K562 (cell line): ENCODE results near the gene OTULIN. TPM values are rescaled to one million over a fixed set of nuclear protein-coding genes. Genes with fewer than 3 reads are reported as not detected.

Source experiments
- ATAC-seq: fragments of 200-7000 bp; cut with Tn5 transposase; 3 replicates; pipeline ENCODE4 v1.9.1; 2020; ENCODE audit warnings: moderate library complexity
- BruUV-seq: library from RNA; stranded (reverse); fragments of 400-500 nt; replicated peaks from 2 replicates; lab custom pipeline; 2021; lab: Mats Ljungman, UMichigan
- CTCF ChIA-PET: fragments of 300-600 bp; formaldehyde crosslinking; extraction: SDS; loops from one replicate; lab custom pipeline; 2021; ENCODE audit warnings: low intra/inter-chr PET ratio; lab: Yijun Ruan, JAX
- POLR2A ChIA-PET: fragments of 300-600, 350-650 bp; sonication (Branson Sonifier 250); formaldehyde crosslinking; extraction: SDS; loops from one replicate; lab custom pipeline; 2021; ENCODE audit warnings: antibody characterized with exemption, inconsistent platforms; lab: Yijun Ruan, JAX
- DNase-seq, 4 experiments: peaks; one replicate each; pipeline versions ENCODE4 v3.0.0 to v3.0.0-alpha.2; 2011 to 2018; ENCODE audit warnings: low spot score in 3 of 4, mixed read lengths in 3 of 4; ENCODE audit errors: extremely low read depth in 1 of 4
- FAIRE-seq: peaks from 2 replicates; lab custom pipeline; 2011; peaks lifted over from hg19 to GRCh38; lab: Jason Lieb, UNC
- H2AFZ ChIP-seq: 2 replicates; pipeline ENCODE4 v1.6.0; 2011; ENCODE audit warnings: low read depth, low read length, control low read depth, inconsistent platforms
- H3K27ac ChIP-seq: fragments of 200-600 bp; 3 replicates; pipeline ENCODE4 v1.8.0; 2011; ENCODE audit warnings: low read depth, mild to moderate bottlenecking, control low read depth, inconsistent platforms, low read length, moderate library complexity, mixed read lengths; ENCODE audit errors: extremely low read depth
- H3K27me3 ChIP-seq, 2 experiments: fragments of 300-600 bp in 1 of 2; 2 replicates in 1 of 2; 3 replicates in 1 of 2; pipeline versions ENCODE4 v1.6.0 to v1.8.0; 2011; ENCODE audit warnings: inconsistent platforms in 2 of 2, low read length in 2 of 2, mild to moderate bottlenecking in 1 of 2, mixed read lengths in 1 of 2, moderate library complexity in 1 of 2; ENCODE audit not compliant: control insufficient read depth in 2 of 2, insufficient read depth in 2 of 2
- H3K36me3 ChIP-seq: fragments of 300-600 bp; 3 replicates; pipeline ENCODE4 v1.8.0; 2011; ENCODE audit warnings: mild to moderate bottlenecking, low read length, inconsistent platforms; ENCODE audit not compliant: control insufficient read depth, insufficient read depth
- H3K4me1 ChIP-seq, 2 experiments: fragments of 200-600 bp in 1 of 2; replicated peaks in 1 of 2; 2 replicates in 1 of 2; 3 replicates in 1 of 2; pipeline versions ENCODE4 v1.5.1 to v1.8.0; 2011; ENCODE audit warnings: inconsistent platforms in 2 of 2, low read length in 2 of 2, mild to moderate bottlenecking in 1 of 2, mixed read lengths in 1 of 2, moderate library complexity in 1 of 2; ENCODE audit not compliant: control insufficient read depth in 2 of 2, insufficient read depth in 2 of 2
- H3K4me2 ChIP-seq: 2 replicates; pipeline ENCODE4 v1.6.1; 2011; ENCODE audit warnings: low read length, control low read depth, inconsistent platforms, mixed read lengths; ENCODE audit not compliant: insufficient read depth
- H3K4me3 ChIP-seq: fragments of 200-600 bp; sonication (generic), shearing (Covaris generic); 2 replicates; pipeline ENCODE4 v1.5.1; 2016; ENCODE audit warnings: control low read depth, inconsistent platforms
- H3K79me2 ChIP-seq: fragments of 200-600 bp; 3 replicates; pipeline ENCODE4 v1.8.0; 2011; ENCODE audit warnings: low read length, inconsistent platforms; ENCODE audit not compliant: control insufficient read depth, insufficient read depth
- H3K9ac ChIP-seq, 2 experiments: 2 replicates each; pipeline versions ENCODE4 v1.6.0 to v1.6.1; 2011; ENCODE audit warnings: low read depth in 2 of 2, low read length in 2 of 2, control low read depth in 1 of 2, inconsistent platforms in 1 of 2, mild to moderate bottlenecking in 1 of 2, mixed read lengths in 1 of 2; ENCODE audit not compliant: insufficient read depth in 1 of 2
- H3K9me1 ChIP-seq: one replicate; pipeline ENCODE4 v1.6.0; 2011; ENCODE audit warnings: inconsistent platforms, mild to moderate bottlenecking, low read length, moderate library complexity; ENCODE audit not compliant: control insufficient read depth, insufficient read depth
- H3K9me3 ChIP-seq: replicated peaks from 2 replicates; pipeline ENCODE4 v1.5.1; 2011; ENCODE audit warnings: low read depth, low read length, inconsistent platforms; ENCODE audit not compliant: control insufficient read depth, insufficient read depth
- H4K20me1 ChIP-seq: replicated peaks from 2 replicates; pipeline ENCODE4 v1.6.1; 2011; ENCODE audit warnings: low read length, inconsistent platforms, mixed read lengths; ENCODE audit not compliant: control insufficient read depth, insufficient read depth
- ARHGAP35 ChIP-seq: fragments of 450-650 bp; IDR thresholded peaks from 2 replicates; pipeline ENCODE4 v1.6.1; 2018; ENCODE audit not compliant: partially characterized antibody
- CAMTA2 ChIP-seq: fragments of 250-450 bp; sonication (Bioruptor Pico); conservative IDR thresholded peaks from 2 replicates; pipeline ENCODE4 v1.5.1; 2022
- CHD4 ChIP-seq: fragments of 200-600 bp; sonication (generic); IDR thresholded peaks from 3 replicates; pipeline ENCODE4 v1.6.1; 2012; ENCODE audit warnings: low read depth, mild to moderate bottlenecking, mixed read lengths, low read length, inconsistent platforms; ENCODE audit not compliant: insufficient read depth, insufficient replicate concordance, poor library complexity, severe bottlenecking
- GTF2E2 ChIP-seq: fragments of 200-800 bp; sonication (Bioruptor generic); IDR thresholded peaks from 2 replicates; pipeline ENCODE4 v1.6.1; 2016; ENCODE audit warnings: missing genetic modification characterization, missing compliant biosample characterization
- L3MBTL2 ChIP-seq: fragments of 450-650 bp; IDR thresholded peaks from 2 replicates; pipeline ENCODE4 v1.6.1; 2016; ENCODE audit warnings: mild to moderate bottlenecking, moderate library complexity
- MXI1 ChIP-seq: IDR thresholded peaks from 2 replicates; pipeline ENCODE4 v1.6.1; 2011; ENCODE audit warnings: low read depth, mild to moderate bottlenecking, improper control_type of control experiment, low read length
- RBM25 ChIP-seq: fragments of 200-400 bp; formaldehyde crosslinking; IDR thresholded peaks from 2 replicates; pipeline ENCODE4 v1.6.1; 2018; ENCODE audit warnings: low read length, low read depth, moderate library complexity; ENCODE audit not compliant: severe bottlenecking
- TCF7L2 ChIP-seq: fragments of 150-350 bp; IDR thresholded peaks from 2 replicates; pipeline ENCODE4 v1.6.1; 2016; ENCODE audit warnings: low read depth, mild to moderate bottlenecking, low read length, moderate library complexity
- ZNF197 ChIP-seq: fragments of 200-800 bp; sonication (Bioruptor generic); IDR thresholded peaks from 2 replicates; pipeline ENCODE4 v1.6.1; 2016; ENCODE audit warnings: low read depth, missing genetic modification characterization, missing compliant biosample characterization
- ZNF717 ChIP-seq: fragments of 250-450 bp; sonication (Bioruptor Pico); IDR thresholded peaks from 2 replicates; pipeline ENCODE4 v1.5.0; 2021
- WGBS: fragments of 100-300 bp; shearing (Covaris generic); methylation state at CpG from one replicate; pipeline ENCODE4 v1.1.6; 2016; ENCODE audit warnings: low coverage, mixed read lengths; ENCODE audit not compliant: insufficient coverage; ENCODE audit errors: missing lambda C conversion rate; 5-methylcytosine and 5-hydroxymethylcytosine counted together
- in situ Hi-C: fragments of 300-500 bp; cut with MboI; formaldehyde crosslinking; loops from 4 replicates; pipeline ENCODE4 v1.15.0; 2018; ENCODE audit warnings: inconsistent platforms, mixed read lengths
- intact Hi-C: fragments of 100-400 bp; cut with micrococcal nuclease; formaldehyde crosslinking; loops from 2 replicates; pipeline ENCODE4 v1.14.2; 2022
- polyA plus RNA-seq, 8 experiments: library from polyadenylated mRNA; depleted of rRNA in 4 of 8; stranded (reverse) in 5 of 8; unstranded in 3 of 8; fragments of >200 nt; fragmentation: Nextera tagmentation in 2 of 8; fragmentation: Illumina TruSeq in 1 of 8; extraction: Ambion mirVana in 2 of 8; extraction: Trizol in 1 of 8; gene quantifications; 2 replicates each; pipeline versions ENCODE4 v1.2.1 to v1.2.3, GENCODE V29; 2011 to 2014; ENCODE audit warnings: inconsistent platforms in 1 of 8, missing spikeins in 1 of 8
- total RNA-seq, 7 experiments: library from RNA; depleted of rRNA in 6 of 7; stranded (reverse); fragments of >200 nt in 6 of 7; fragmentation: Illumina TruSeq in 2 of 7; extraction: Trizol in 2 of 7; gene quantifications; 2 replicates each; pipeline versions ENCODE4 v1.2.1 to v1.2.3, GENCODE V29; 2011 to 2021; ENCODE audit warnings: low replicate concordance in 1 of 7
- TF ChIP-seq, protein P1 (sequence below), 2 experiments: IDR thresholded peaks in 1 of 2; conservative IDR thresholded peaks in 1 of 2; 2 replicates each; pipeline ENCODE4 v1.6.1; 2016; ENCODE audit warnings: low read depth in 2 of 2, mild to moderate bottlenecking in 1 of 2, missing compliant biosample characterization in 1 of 2, missing genetic modification characterization in 1 of 2, moderate library complexity in 1 of 2
- TF ChIP-seq, protein P2 (sequence below): fragments of 250-450 bp; sonication (Bioruptor Pico); IDR thresholded peaks from 2 replicates; pipeline ENCODE4 v1.9.0; 2021; ENCODE audit warnings: mild to moderate bottlenecking
- TF ChIP-seq, protein P3 (sequence below), 2 experiments: fragments of 450-650 bp in 1 of 2; sonication (generic) in 1 of 2; formaldehyde crosslinking in 1 of 2; IDR thresholded peaks in 1 of 2; conservative IDR thresholded peaks in 1 of 2; 2 replicates each; pipeline versions ENCODE4 v1.6.1 to v1.8.1; 2016 to 2023; ENCODE audit warnings: mild to moderate bottlenecking in 2 of 2, moderate library complexity in 2 of 2, inconsistent platforms in 1 of 2, missing genetic modification reagents in 1 of 2
- TF ChIP-seq, protein P4 (sequence below): fragments of 450-650 bp; formaldehyde crosslinking; IDR thresholded peaks from 2 replicates; pipeline ENCODE4 v1.4.0; 2020; ENCODE audit warnings: mild to moderate bottlenecking
- TF ChIP-seq, protein P5 (sequence below): sonication (generic); formaldehyde crosslinking; IDR thresholded peaks from 2 replicates; pipeline ENCODE4 v1.5.0; 2020; ENCODE audit warnings: missing genetic modification reagents

Gene OTULIN
- total and polyA plus RNA-seq, 9 of the 15 experiments (the other 6 are each of a cell fraction or from before 2014, with no cell fraction given): 3.3 to 33.6 (median 20.1) TPM

DNA sequence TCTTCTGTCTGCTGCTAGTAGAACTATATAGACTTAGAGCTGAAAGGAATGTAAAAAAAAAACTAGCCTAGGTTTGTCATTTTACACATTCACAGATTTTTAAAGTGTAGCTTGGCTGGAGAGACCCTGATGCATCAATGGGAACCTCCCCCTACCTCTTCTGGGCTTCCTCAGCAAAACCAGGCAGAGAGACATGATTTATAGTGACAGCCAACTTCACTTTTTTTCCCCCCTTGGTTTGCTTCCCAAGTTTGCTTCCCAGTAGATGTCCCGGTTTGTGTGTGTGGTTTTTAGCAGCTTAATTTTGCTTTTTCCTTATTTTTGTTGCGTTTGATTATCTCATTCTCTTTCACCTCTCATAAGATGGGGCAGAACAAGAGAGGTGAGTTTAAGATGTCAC is 1.8 kb downstream of the OTULIN start (continued):
- TF ChIP-seq, protein P1, sequence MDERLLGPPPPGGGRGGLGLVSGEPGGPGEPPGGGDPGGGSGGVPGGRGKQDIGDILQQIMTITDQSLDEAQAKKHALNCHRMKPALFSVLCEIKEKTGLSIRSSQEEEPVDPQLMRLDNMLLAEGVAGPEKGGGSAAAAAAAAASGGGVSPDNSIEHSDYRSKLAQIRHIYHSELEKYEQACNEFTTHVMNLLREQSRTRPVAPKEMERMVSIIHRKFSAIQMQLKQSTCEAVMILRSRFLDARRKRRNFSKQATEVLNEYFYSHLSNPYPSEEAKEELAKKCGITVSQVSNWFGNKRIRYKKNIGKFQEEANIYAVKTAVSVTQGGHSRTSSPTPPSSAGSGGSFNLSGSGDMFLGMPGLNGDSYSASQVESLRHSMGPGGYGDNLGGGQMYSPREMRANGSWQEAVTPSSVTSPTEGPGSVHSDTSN (CRISPR knock-in tag; IDR thresholded peaks at IDR 0.05; ENCODE audit: low read depth): peak; percentile 56
- TF ChIP-seq, protein P1 (tag; conservative IDR thresholded peaks at IDR 0.05; ENCODE audit: low read depth): peak; percentile 90
- TF ChIP-seq MXI1: no peak
- no peak for TF ChIP-seq CHD4
- peak; percentile 6; the same call in 1 of the 2 replicates for TF ChIP-seq L3MBTL2

DNA sequence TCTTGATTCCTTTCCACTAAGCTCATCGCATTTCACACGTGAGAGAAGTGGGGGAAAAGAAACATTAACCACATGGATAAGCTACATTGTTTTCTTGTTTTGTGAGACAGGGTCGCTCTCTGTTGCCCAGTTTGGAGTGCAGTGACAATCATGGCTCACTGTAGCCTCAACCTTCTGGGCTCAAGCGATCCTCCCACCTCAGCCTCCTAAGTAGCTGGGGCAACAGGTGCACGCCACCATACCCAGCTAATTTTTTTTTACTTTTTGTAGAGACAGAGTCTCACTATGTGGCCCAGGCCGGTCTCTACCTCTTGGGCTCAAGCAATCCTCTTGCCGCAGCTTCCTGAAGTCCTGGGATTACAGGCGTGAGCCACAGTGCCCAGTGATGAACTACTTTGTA is 2.8 kb downstream of the OTULIN start:
- Histone ChIP-seq H4K20me1 (peaks cover 14% of the 10 kb centered on the region; the same call in 1 of the 2 replicates), H2AFZ (no peak overlapping the region), H3K9me1 (no peaks in the 10 kb centered on the region), H3K27me3 (no peaks in the 10 kb centered on the region), H3K4me2 (no peak overlapping the region), H3K4me1 (peaks cover 19 to 24% of the 10 kb centered on the region in 2 experiments), H3K36me3 (peaks cover 17% of the 10 kb centered on the region; the same call in 1 of the 3 replicates), H3K27ac (no peak overlapping the region), H3K4me3 (no peak overlapping the region), H3K9ac (no peak overlapping the region), H3K9me3 (no peaks in the 10 kb centered on the region), H3K79me2 (peaks cover 88% of the 10 kb centered on the region)
- FAIRE-seq (no peak), DNase-seq (no peak), ATAC-seq (no peak)
- in situ Hi-C loops: loop anchor here (10.0 kb wide), 1 partner anchor 662 kb away; no protein-coding TSS in a partner anchor
- no TSS peak for BruUV-seq
- WGBS: 90% methylated on average over 8 of the region's 8 CpGs
- intact Hi-C loops: no loop called here
- POLR2A ChIA-PET: interaction anchor here (1.6 kb wide), 1 partner anchor 9 kb away, joined by 4 read pairs; no protein-coding TSS in a partner anchor
- CTCF ChIA-PET: no interaction called here
- TF ChIP-seq CAMTA2 (CRISPR knock-in tag) (no peak), ARHGAP35 (no peak), RBM25 (no peak), ZNF197 (CRISPR knock-in tag) (no peak), ZNF717 (CRISPR knock-in tag) (no peak), GTF2E2 (tag) (no peak), TCF7L2 (no peak)
- TF ChIP-seq, protein P2, sequence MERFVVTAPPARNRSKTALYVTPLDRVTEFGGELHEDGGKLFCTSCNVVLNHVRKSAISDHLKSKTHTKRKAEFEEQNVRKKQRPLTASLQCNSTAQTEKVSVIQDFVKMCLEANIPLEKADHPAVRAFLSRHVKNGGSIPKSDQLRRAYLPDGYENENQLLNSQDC: no peak
- TF ChIP-seq, protein P3, sequence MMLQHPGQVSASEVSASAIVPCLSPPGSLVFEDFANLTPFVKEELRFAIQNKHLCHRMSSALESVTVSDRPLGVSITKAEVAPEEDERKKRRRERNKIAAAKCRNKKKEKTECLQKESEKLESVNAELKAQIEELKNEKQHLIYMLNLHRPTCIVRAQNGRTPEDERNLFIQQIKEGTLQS (IDR thresholded peaks at IDR 0.05): no peak
- TF ChIP-seq, protein P3 (CRISPR knock-in tag; conservative IDR thresholded peaks at IDR 0.05): no peak
- TF ChIP-seq, protein P4, sequence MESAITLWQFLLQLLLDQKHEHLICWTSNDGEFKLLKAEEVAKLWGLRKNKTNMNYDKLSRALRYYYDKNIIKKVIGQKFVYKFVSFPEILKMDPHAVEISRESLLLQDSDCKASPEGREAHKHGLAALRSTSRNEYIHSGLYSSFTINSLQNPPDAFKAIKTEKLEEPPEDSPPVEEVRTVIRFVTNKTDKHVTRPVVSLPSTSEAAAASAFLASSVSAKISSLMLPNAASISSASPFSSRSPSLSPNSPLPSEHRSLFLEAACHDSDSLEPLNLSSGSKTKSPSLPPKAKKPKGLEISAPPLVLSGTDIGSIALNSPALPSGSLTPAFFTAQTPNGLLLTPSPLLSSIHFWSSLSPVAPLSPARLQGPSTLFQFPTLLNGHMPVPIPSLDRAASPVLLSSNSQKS (CRISPR knock-in tag): no peak
- TF ChIP-seq, protein P5, sequence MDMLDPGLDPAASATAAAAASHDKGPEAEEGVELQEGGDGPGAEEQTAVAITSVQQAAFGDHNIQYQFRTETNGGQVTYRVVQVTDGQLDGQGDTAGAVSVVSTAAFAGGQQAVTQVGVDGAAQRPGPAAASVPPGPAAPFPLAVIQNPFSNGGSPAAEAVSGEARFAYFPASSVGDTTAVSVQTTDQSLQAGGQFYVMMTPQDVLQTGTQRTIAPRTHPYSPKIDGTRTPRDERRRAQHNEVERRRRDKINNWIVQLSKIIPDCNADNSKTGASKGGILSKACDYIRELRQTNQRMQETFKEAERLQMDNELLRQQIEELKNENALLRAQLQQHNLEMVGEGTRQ: no peak
